GM18498 (cell line): Measurements from ENCODE around the gene RAB11FIP5.
"Not testable (repeated sequence)": the region's sequence is repeated elsewhere in the genome, so short reads cannot be mapped to it uniquely, and the experiment has no call there.

Experiments used
- ATAC-seq: cut with Tn5 transposase; IDR thresholded peaks from one replicate; pipeline ENCODE4 v1.9.1; 2021; ENCODE audit warnings: mild to moderate bottlenecking, moderate library complexity; ENCODE audit not compliant: unreplicated experiment

Gene RAB11FIP5

GRCh38 chr2:73071360-73072128 is 41.2 kb downstream of the RAB11FIP5 start, which contains the start of gene SFXN5:
Gene SFXN5 (minus strand): TSS chr2:73071712. CDS start chr2:73071705, 7 bp downstream.
- peak; percentile 94 for ATAC-seq

- peak; percentile 23 for ATAC-seq
These were observed 41.9 kb downstream of the RAB11FIP5 start for GRCh38 chr2:73070643-73071359.

- no peak for ATAC-seq
These were observed 42.7 kb downstream of the RAB11FIP5 start for GRCh38 chr2:73069855-73070642.

- ATAC-seq = no peak
These were observed 43.5 kb downstream of the RAB11FIP5 start for GRCh38 chr2:73069041-73069854.

- ATAC-seq = no peak
These were observed 44.6 kb downstream of the RAB11FIP5 start for GRCh38 chr2:73068147-73068546.

GRCh38 chr2:73067043-73067442 is 45.7 kb downstream of the RAB11FIP5 start:
- ATAC-seq = no peak

GRCh38 chr2:73065070-73065469 is 47.7 kb downstream of the RAB11FIP5 start:
- ATAC-seq = not testable (repeated sequence)

GRCh38 chr2:73063909-73064875 is 48.6 kb downstream of the RAB11FIP5 start:
- no peak for ATAC-seq

- no peak for ATAC-seq
These were observed 49.3 kb downstream of the RAB11FIP5 start for GRCh38 chr2:73063472-73063871.

GRCh38 chr2:73059106-73059505 is 53.6 kb downstream of the RAB11FIP5 start:
- no peak for ATAC-seq

GRCh38 chr2:73054980-73055379 is 57.8 kb downstream of the RAB11FIP5 start:
- no peak for ATAC-seq

GRCh38 chr2:73053316-73054114 is 59.2 kb downstream of the RAB11FIP5 start:
- ATAC-seq = no peak

GRCh38 chr2:73050121-73050545 is 62.6 kb downstream of the RAB11FIP5 start:
- no peak for ATAC-seq

- no peak for ATAC-seq
These were observed 68.6 kb downstream of the RAB11FIP5 start for GRCh38 chr2:73043929-73044832.

GRCh38 chr2:73043276-73043675 is 69.5 kb downstream of the RAB11FIP5 start:
- ATAC-seq = no peak

GRCh38 chr2:73037947-73038585 is 74.7 kb downstream of the RAB11FIP5 start:
- ATAC-seq = no peak

GRCh38 chr2:73036766-73037165 is 76.0 kb downstream of the RAB11FIP5 start:
- ATAC-seq = no peak
